ENCODE data around the gene CSNK1G3.

Gene CSNK1G3

DNA sequence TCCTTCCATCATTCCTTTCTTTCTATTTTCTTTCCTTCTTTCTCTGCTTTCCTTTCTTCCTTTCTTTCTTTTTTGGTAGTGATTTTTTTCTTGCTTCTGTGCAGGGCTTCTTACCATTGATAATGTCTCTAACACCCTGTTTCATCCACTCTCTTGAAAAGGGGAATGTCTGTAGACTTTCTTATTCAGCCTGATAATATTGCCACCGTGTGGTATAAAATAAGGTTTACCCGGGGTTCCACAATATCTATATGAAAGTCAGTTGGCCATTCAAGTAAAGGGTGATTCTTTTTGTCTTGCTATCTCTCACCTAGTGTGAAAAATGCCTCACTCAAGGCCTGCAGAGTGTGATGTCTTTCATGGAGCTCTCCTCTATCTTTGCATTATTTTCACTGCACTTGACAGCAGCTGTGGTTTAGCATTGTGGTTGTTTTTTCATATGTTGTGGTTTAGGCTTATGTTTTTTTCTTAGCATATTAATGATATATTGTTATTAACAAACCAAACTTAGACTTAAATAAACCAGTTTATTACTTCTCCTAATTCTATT, 153.9 kb downstream of the CSNK1G3 start:
- no peak overlapping the region for H3K4me3 ChIP-seq (ENCODE audit: low read depth, low read length)
- no peak for DNase-seq (ENCODE audit: low read depth)
- no peak for TF ChIP-seq MYC (IDR thresholded peaks at IDR 0.05; ENCODE audit: low read depth, low read length)
- TF ChIP-seq, protein P1, sequence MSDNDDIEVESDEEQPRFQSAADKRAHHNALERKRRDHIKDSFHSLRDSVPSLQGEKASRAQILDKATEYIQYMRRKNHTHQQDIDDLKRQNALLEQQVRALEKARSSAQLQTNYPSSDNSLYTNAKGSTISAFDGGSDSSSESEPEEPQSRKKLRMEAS (IDR thresholded peaks at IDR 0.05; ENCODE audit: low read depth, low read length), result no peak
- TF ChIP-seq POLR2A (IDR thresholded peaks at IDR 0.05; ENCODE audit: extremely low read depth, insufficient read length), result no peak
- TF ChIP-seq, protein P2, sequence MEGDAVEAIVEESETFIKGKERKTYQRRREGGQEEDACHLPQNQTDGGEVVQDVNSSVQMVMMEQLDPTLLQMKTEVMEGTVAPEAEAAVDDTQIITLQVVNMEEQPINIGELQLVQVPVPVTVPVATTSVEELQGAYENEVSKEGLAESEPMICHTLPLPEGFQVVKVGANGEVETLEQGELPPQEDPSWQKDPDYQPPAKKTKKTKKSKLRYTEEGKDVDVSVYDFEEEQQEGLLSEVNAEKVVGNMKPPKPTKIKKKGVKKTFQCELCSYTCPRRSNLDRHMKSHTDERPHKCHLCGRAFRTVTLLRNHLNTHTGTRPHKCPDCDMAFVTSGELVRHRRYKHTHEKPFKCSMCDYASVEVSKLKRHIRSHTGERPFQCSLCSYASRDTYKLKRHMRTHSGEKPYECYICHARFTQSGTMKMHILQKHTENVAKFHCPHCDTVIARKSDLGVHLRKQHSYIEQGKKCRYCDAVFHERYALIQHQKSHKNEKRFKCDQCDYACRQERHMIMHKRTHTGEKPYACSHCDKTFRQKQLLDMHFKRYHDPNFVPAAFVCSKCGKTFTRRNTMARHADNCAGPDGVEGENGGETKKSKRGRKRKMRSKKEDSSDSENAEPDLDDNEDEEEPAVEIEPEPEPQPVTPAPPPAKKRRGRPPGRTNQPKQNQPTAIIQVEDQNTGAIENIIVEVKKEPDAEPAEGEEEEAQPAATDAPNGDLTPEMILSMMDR (IDR thresholded peaks at IDR 0.05; ENCODE audit: low read depth, low read length), result no peak

Data from NB4 (cell line).